Measurements from ENCODE around the gene RASGRF1.
"Not testable (repeated sequence)": the region's sequence is repeated elsewhere in the genome, so short reads cannot be mapped to it uniquely, and the experiment has no call there.

RASGRF1 gene

GRCh38 chr15:78928176-78928575 is 162.4 kb downstream of the RASGRF1 start:
- H3K27me3 ChIP-seq (ENCODE audit: control insufficient read depth, insufficient read depth, low read length); H3K9me3 ChIP-seq (ENCODE audit: control insufficient read depth, insufficient read depth, low read length); H3K4me3 ChIP-seq (ENCODE audit: low read depth, low read length); H3K4me1 ChIP-seq (ENCODE audit: control insufficient read depth, insufficient read depth, low read length); H3K9ac ChIP-seq (ENCODE audit: low read depth, low read length): not testable (repeated sequence)
- peaks cover 17% of the 10 kb centered on the region for H3K36me3 ChIP-seq (ENCODE audit: control insufficient read depth, insufficient read depth, low read length)

- H3K9me3 ChIP-seq (ENCODE audit: control insufficient read depth, insufficient read depth, low read length): no peaks in the 10 kb centered on the region
- H3K36me3 ChIP-seq (ENCODE audit: control insufficient read depth, insufficient read depth, low read length): peaks cover 24% of the 10 kb centered on the region
- H3K27me3 ChIP-seq (ENCODE audit: control insufficient read depth, insufficient read depth, low read length): no peaks in the 10 kb centered on the region
- no peak overlapping the region for H3K4me3 ChIP-seq (ENCODE audit: low read depth, low read length)
- no peak overlapping the region for H3K9ac ChIP-seq (ENCODE audit: low read depth, low read length)
- no peaks in the 10 kb centered on the region for H3K4me1 ChIP-seq (ENCODE audit: control insufficient read depth, insufficient read depth, low read length)
Measured at GRCh38 chr15:78927077-78927790, 163.3 kb downstream of the RASGRF1 start.

GRCh38 chr15:78925956-78926743 is 164.4 kb downstream of the RASGRF1 start:
- H3K4me1 ChIP-seq (ENCODE audit: control insufficient read depth, insufficient read depth, low read length): no peaks in the 10 kb centered on the region
- H3K36me3 ChIP-seq (ENCODE audit: control insufficient read depth, insufficient read depth, low read length): peaks cover 32% of the 10 kb centered on the region
- H3K27me3 ChIP-seq (ENCODE audit: control insufficient read depth, insufficient read depth, low read length): no peaks in the 10 kb centered on the region

GRCh38 chr15:78925076-78925624 is 165.4 kb downstream of the RASGRF1 start:
- Histone ChIP-seq H3K9ac (ENCODE audit: low read depth, low read length) (no peak overlapping the region), H3K9me3 (ENCODE audit: control insufficient read depth, insufficient read depth, low read length) (no peaks in the 10 kb centered on the region), H3K27me3 (ENCODE audit: control insufficient read depth, insufficient read depth, low read length) (no peaks in the 10 kb centered on the region), H3K4me1 (ENCODE audit: control insufficient read depth, insufficient read depth, low read length) (no peaks in the 10 kb centered on the region), H3K36me3 (ENCODE audit: control insufficient read depth, insufficient read depth, low read length) (peaks cover 32% of the 10 kb centered on the region), H3K4me3 (ENCODE audit: low read depth, low read length) (no peak overlapping the region)

More at GRCh38 chr15:78925956-78926743, 164.4 kb downstream of the RASGRF1 start:
- H3K4me3 ChIP-seq (ENCODE audit: low read depth, low read length): no peak overlapping the region
- H3K9me3 ChIP-seq (ENCODE audit: control insufficient read depth, insufficient read depth, low read length): no peaks in the 10 kb centered on the region
- H3K9ac ChIP-seq (ENCODE audit: low read depth, low read length): no peak overlapping the region

- Histone ChIP-seq H3K9me3 (ENCODE audit: control insufficient read depth, insufficient read depth, low read length) (no peaks in the 10 kb centered on the region), H3K36me3 (ENCODE audit: control insufficient read depth, insufficient read depth, low read length) (peaks cover 39% of the 10 kb centered on the region), H3K27me3 (ENCODE audit: control insufficient read depth, insufficient read depth, low read length) (no peaks in the 10 kb centered on the region), H3K9ac (ENCODE audit: low read depth, low read length) (no peak overlapping the region), H3K4me1 (ENCODE audit: control insufficient read depth, insufficient read depth, low read length) (no peaks in the 10 kb centered on the region), H3K4me3 (ENCODE audit: low read depth, low read length) (no peak overlapping the region)
Measured at GRCh38 chr15:78923480-78924360, 166.9 kb downstream of the RASGRF1 start.

- no peak overlapping the region for H3K9ac ChIP-seq (ENCODE audit: low read depth, low read length)
- H3K27me3 ChIP-seq (ENCODE audit: control insufficient read depth, insufficient read depth, low read length): no peaks in the 10 kb centered on the region
- peaks cover 39% of the 10 kb centered on the region for H3K36me3 ChIP-seq (ENCODE audit: control insufficient read depth, insufficient read depth, low read length)
- no peaks in the 10 kb centered on the region for H3K9me3 ChIP-seq (ENCODE audit: control insufficient read depth, insufficient read depth, low read length)
- H3K4me1 ChIP-seq (ENCODE audit: control insufficient read depth, insufficient read depth, low read length): no peaks in the 10 kb centered on the region
- H3K4me3 ChIP-seq (ENCODE audit: low read depth, low read length): no peak overlapping the region
Measured at GRCh38 chr15:78923015-78923414, 167.6 kb downstream of the RASGRF1 start.

- H3K27me3 ChIP-seq (ENCODE audit: control insufficient read depth, insufficient read depth, low read length): no peaks in the 10 kb centered on the region
- H3K4me3 ChIP-seq (ENCODE audit: low read depth, low read length): no peak overlapping the region
- H3K4me1 ChIP-seq (ENCODE audit: control insufficient read depth, insufficient read depth, low read length): no peaks in the 10 kb centered on the region
- H3K9ac ChIP-seq (ENCODE audit: low read depth, low read length): no peak overlapping the region
- no peaks in the 10 kb centered on the region for H3K9me3 ChIP-seq (ENCODE audit: control insufficient read depth, insufficient read depth, low read length)
- H3K36me3 ChIP-seq (ENCODE audit: control insufficient read depth, insufficient read depth, low read length): peaks cover 37% of the 10 kb centered on the region
Measured at GRCh38 chr15:78922527-78922926, 168.1 kb downstream of the RASGRF1 start.

GRCh38 chr15:78921940-78922339 is 168.6 kb downstream of the RASGRF1 start:
- peaks cover 32% of the 10 kb centered on the region for H3K36me3 ChIP-seq (ENCODE audit: control insufficient read depth, insufficient read depth, low read length)
- H3K4me1 ChIP-seq (ENCODE audit: control insufficient read depth, insufficient read depth, low read length): no peaks in the 10 kb centered on the region
- H3K27me3 ChIP-seq (ENCODE audit: control insufficient read depth, insufficient read depth, low read length): no peaks in the 10 kb centered on the region
- H3K4me3 ChIP-seq (ENCODE audit: low read depth, low read length): no peak overlapping the region
- H3K9ac ChIP-seq (ENCODE audit: low read depth, low read length): no peak overlapping the region
- H3K9me3 ChIP-seq (ENCODE audit: control insufficient read depth, insufficient read depth, low read length): no peaks in the 10 kb centered on the region

- Histone ChIP-seq H3K4me3 (ENCODE audit: low read depth, low read length) (no peak overlapping the region), H3K9me3 (ENCODE audit: control insufficient read depth, insufficient read depth, low read length) (no peaks in the 10 kb centered on the region), H3K27me3 (ENCODE audit: control insufficient read depth, insufficient read depth, low read length) (no peaks in the 10 kb centered on the region), H3K36me3 (ENCODE audit: control insufficient read depth, insufficient read depth, low read length) (peaks cover 32% of the 10 kb centered on the region), H3K9ac (ENCODE audit: low read depth, low read length) (no peak overlapping the region), H3K4me1 (ENCODE audit: control insufficient read depth, insufficient read depth, low read length) (no peaks in the 10 kb centered on the region)
Measured at GRCh38 chr15:78921517-78921916, 169.1 kb downstream of the RASGRF1 start.

- no peaks in the 10 kb centered on the region for H3K27me3 ChIP-seq (ENCODE audit: control insufficient read depth, insufficient read depth, low read length)
- H3K9me3 ChIP-seq (ENCODE audit: control insufficient read depth, insufficient read depth, low read length): no peaks in the 10 kb centered on the region
- no peak overlapping the region for H3K4me3 ChIP-seq (ENCODE audit: low read depth, low read length)
- no peak overlapping the region for H3K9ac ChIP-seq (ENCODE audit: low read depth, low read length)
- H3K36me3 ChIP-seq (ENCODE audit: control insufficient read depth, insufficient read depth, low read length): peaks cover 21% of the 10 kb centered on the region
- H3K4me1 ChIP-seq (ENCODE audit: control insufficient read depth, insufficient read depth, low read length): no peaks in the 10 kb centered on the region
Measured at GRCh38 chr15:78917888-78918287, 172.7 kb downstream of the RASGRF1 start.

- H3K27me3 ChIP-seq (ENCODE audit: control insufficient read depth, insufficient read depth, low read length): no peaks in the 10 kb centered on the region
Measured at GRCh38 chr15:78916088-78916487, 174.5 kb downstream of the RASGRF1 start.

More at GRCh38 chr15:78916088-78916487, 174.5 kb downstream of the RASGRF1 start:
- Histone ChIP-seq H3K36me3 (ENCODE audit: control insufficient read depth, insufficient read depth, low read length) (peaks cover 10% of the 10 kb centered on the region), H3K4me1 (ENCODE audit: control insufficient read depth, insufficient read depth, low read length) (no peaks in the 10 kb centered on the region), H3K4me3 (ENCODE audit: low read depth, low read length) (no peak overlapping the region), H3K9ac (ENCODE audit: low read depth, low read length) (no peak overlapping the region), H3K9me3 (ENCODE audit: control insufficient read depth, insufficient read depth, low read length) (no peaks in the 10 kb centered on the region)
